Natural killer cell (primary cell): Measurements from ENCODE around the gene PDZRN4. TPM values are rescaled to one million over a fixed set of nuclear protein-coding genes. Genes with fewer than 3 reads are reported as not detected.
"Not testable (repeated sequence)": the region's sequence is repeated elsewhere in the genome, so short reads cannot be mapped to it uniquely, and the experiment has no call there.

Source experiments
- ATAC-seq, 3 donors: fragments of 150-1000 bp in 2 of 3; fragments of 200-7000 bp in 1 of 3; cut with Tn5 transposase; 1 replicate in 1 of 3; 2 replicates in 2 of 3; pipeline ENCODE4 v1.10.0; 2021; ENCODE audit warnings: mild to moderate bottlenecking in 2 of 3, moderate library complexity in 2 of 3
- DNase-seq, 2 donors: peaks; one replicate each; pipeline versions ENCODE4 v3.0.0 to v3.0.0-alpha.2; 2013 to 2021; ENCODE audit warnings: mixed read lengths in 1 of 2
- H3K27ac ChIP-seq: one replicate; pipeline ENCODE4 v1.5.1; 2013; ENCODE audit warnings: mild to moderate bottlenecking, low read length
- H3K27me3 ChIP-seq: one replicate; pipeline ENCODE4 v1.6.1; 2013; ENCODE audit warnings: low read length; ENCODE audit not compliant: control insufficient read depth, insufficient read depth
- H3K36me3 ChIP-seq: one replicate; pipeline ENCODE4 v1.6.1; 2013; ENCODE audit warnings: low read length; ENCODE audit not compliant: control insufficient read depth, insufficient read depth
- H3K4me1 ChIP-seq: one replicate; pipeline ENCODE4 v1.6.1; 2013; ENCODE audit warnings: low read length; ENCODE audit not compliant: control insufficient read depth, insufficient read depth
- H3K4me3 ChIP-seq: one replicate; pipeline ENCODE4 v1.5.1; 2013; ENCODE audit warnings: low read length
- H3K9me3 ChIP-seq: one replicate; pipeline ENCODE4 v1.6.1; 2013; ENCODE audit warnings: low read length; ENCODE audit not compliant: control insufficient read depth, insufficient read depth
- H3K27ac Mint-ChIP-seq, 2 donors: one replicate each; pipeline ENCODE4 v1.8.0; 2022; ENCODE audit warnings: mild to moderate bottlenecking in 2 of 2, mixed read lengths in 2 of 2, moderate library complexity in 1 of 2
- H3K27me3 Mint-ChIP-seq, 2 donors: one replicate each; pipeline ENCODE4 v1.8.0; 2022; ENCODE audit warnings: low read depth in 2 of 2, mixed read lengths in 2 of 2
- H3K36me3 Mint-ChIP-seq: one replicate; pipeline ENCODE4 v1.8.0; 2022; ENCODE audit warnings: mixed read lengths
- H3K4me1 Mint-ChIP-seq, 2 donors: one replicate each; pipeline ENCODE4 v1.8.0; 2022; ENCODE audit warnings: mixed read lengths in 2 of 2
- H3K4me3 Mint-ChIP-seq: one replicate; pipeline ENCODE4 v1.8.0; 2022; ENCODE audit warnings: mild to moderate bottlenecking, moderate library complexity, mixed read lengths
- H3K9me3 Mint-ChIP-seq, 2 donors: one replicate each; pipeline ENCODE4 v1.8.0; 2022; ENCODE audit warnings: mixed read lengths in 2 of 2
- CTCF ChIP-seq: fragments of 200-600 bp; IDR thresholded peaks from one replicate; pipeline ENCODE4 v1.8.0; 2022; ENCODE audit warnings: antibody characterized with exemption
- WGBS: methylation state at CpG from one replicate; pipeline ENCODE4 v1.1.7; 2013; ENCODE audit warnings: missing lambda C conversion rate; ENCODE audit not compliant: insufficient coverage; 5-methylcytosine and 5-hydroxymethylcytosine counted together
- intact Hi-C: fragments of 100-400 bp; cut with micrococcal nuclease; formaldehyde crosslinking; loops from one replicate; pipeline ENCODE4 v1.14.2; 2022
- total RNA-seq, 4 donors: library from RNA; stranded (reverse); fragments of 120-200 nt in 1 of 4; gene quantifications; one replicate each; pipeline versions ENCODE4 v1.2.3 to v1.2.4, GENCODE V29; 2013 to 2022

The PDZRN4 gene
- total RNA-seq, 3 donors from 2014 or later (not counting 1 experiment from before 2014, with no cell fraction given): not detected

GRCh38 chr12:41188841-41189394 is 798 bp downstream of the PDZRN4 start:
- H3K27me3 ChIP-seq: peaks cover 21% of the 10 kb centered on the region
- H3K4me3 ChIP-seq: no peak overlapping the region
- intact Hi-C loops: no loop called here
- H3K27ac Mint-ChIP-seq: no peak overlapping the region
- no peaks in the 10 kb centered on the region for H3K36me3 ChIP-seq
- peaks cover 5% of the 10 kb centered on the region for H3K4me1 ChIP-seq
- no peak for TF ChIP-seq CTCF
- peaks cover 8% of the 10 kb centered on the region for H3K36me3 Mint-ChIP-seq
- peaks cover 28 to 38% of the 10 kb centered on the region in 2 donors for H3K27me3 Mint-ChIP-seq
- ATAC-seq: no peak
- WGBS: 3% methylated on average over 48 of the region's 49 CpGs
- H3K9me3 Mint-ChIP-seq: no peaks in the 10 kb centered on the region
- H3K9me3 ChIP-seq: no peaks in the 10 kb centered on the region
- H3K4me3 Mint-ChIP-seq: no peak overlapping the region
- DNase-seq: no peak
- no peaks in the 10 kb centered on the region for H3K4me1 Mint-ChIP-seq
- no peak overlapping the region for H3K27ac ChIP-seq

GRCh38 chr12:41189395-41190251 is 1.5 kb downstream of the PDZRN4 start:
- Mint-ChIP-seq H3K9me3 (no peaks in the 10 kb centered on the region), H3K4me3 (no peak overlapping the region), H3K4me1 (no peaks in the 10 kb centered on the region), H3K36me3 (peaks cover 8% of the 10 kb centered on the region), H3K27me3 (peaks cover 28 to 38% of the 10 kb centered on the region in 2 donors), H3K27ac (no peak overlapping the region)
- 1% methylated on average over 33 of the region's 34 CpGs for WGBS
- Histone ChIP-seq H3K27ac (no peak overlapping the region), H3K9me3 (no peaks in the 10 kb centered on the region), H3K27me3 (peaks cover 21% of the 10 kb centered on the region), H3K4me3 (no peak overlapping the region), H3K36me3 (no peaks in the 10 kb centered on the region), H3K4me1 (peaks cover 5% of the 10 kb centered on the region)
- no peak for DNase-seq
- intact Hi-C loops: no loop called here
- TF ChIP-seq CTCF: no peak
- no peak for ATAC-seq

- intact Hi-C loops: no loop called here
Measured at GRCh38 chr12:41190338-41190737, 2.2 kb downstream of the PDZRN4 start.

GRCh38 chr12:41191549-41191948 is 3.4 kb downstream of the PDZRN4 start:
- H3K4me1 Mint-ChIP-seq, DNase-seq, H3K27ac Mint-ChIP-seq, H3K4me3 Mint-ChIP-seq, H3K27ac ChIP-seq, H3K9me3 Mint-ChIP-seq, H3K9me3 ChIP-seq, H3K36me3 Mint-ChIP-seq, ATAC-seq, intact Hi-C loops, H3K4me3 ChIP-seq, H3K36me3 ChIP-seq, H3K4me1 ChIP-seq: not testable (repeated sequence)
- peaks cover 21% of the 10 kb centered on the region for H3K27me3 ChIP-seq
- WGBS: 88% methylated on average over 1 of the region's 3 CpGs
- H3K27me3 Mint-ChIP-seq: peaks cover 28 to 30% of the 10 kb centered on the region in 2 donors

More at GRCh38 chr12:41190338-41190737, 2.2 kb downstream of the PDZRN4 start:
- Histone ChIP-seq H3K27ac (no peak overlapping the region), H3K4me1 (peaks cover 5% of the 10 kb centered on the region), H3K9me3 (no peaks in the 10 kb centered on the region), H3K4me3 (no peak overlapping the region), H3K36me3 (no peaks in the 10 kb centered on the region), H3K27me3 (peaks cover 21% of the 10 kb centered on the region)
- DNase-seq (no peak), ATAC-seq (no peak)
- Mint-ChIP-seq H3K4me3 (no peak overlapping the region), H3K36me3 (peaks cover 8% of the 10 kb centered on the region), H3K4me1 (no peaks in the 10 kb centered on the region), H3K27ac (no peak overlapping the region), H3K9me3 (no peaks in the 10 kb centered on the region), H3K27me3 (peaks cover 28 to 38% of the 10 kb centered on the region in 2 donors)
- TF ChIP-seq CTCF: no peak
- WGBS: 16% methylated on average over 4 of the region's 5 CpGs
